AG08395 (cell line): ENCODE measurements around the gene VWA1.
"Not testable (repeated sequence)": the region's sequence is repeated elsewhere in the genome, so short reads cannot be mapped to it uniquely, and the experiment has no call there.

Experiments used
- DNase-seq: peaks from one replicate; pipeline ENCODE4 v3.0.0; 2012; ENCODE audit warnings: mixed read lengths, low spot score

Gene VWA1

GRCh38 chr1:1459156-1459555 lies 23.7 kb downstream of the VWA1 start:
- DNase-seq: not testable (repeated sequence)

GRCh38 chr1:1459711-1460110 lies 24.2 kb downstream of the VWA1 start:
- not testable (repeated sequence) for DNase-seq

- no peak for DNase-seq
Observed at GRCh38 chr1:1460540-1461130, 25.1 kb downstream of the VWA1 start.

DNA sequence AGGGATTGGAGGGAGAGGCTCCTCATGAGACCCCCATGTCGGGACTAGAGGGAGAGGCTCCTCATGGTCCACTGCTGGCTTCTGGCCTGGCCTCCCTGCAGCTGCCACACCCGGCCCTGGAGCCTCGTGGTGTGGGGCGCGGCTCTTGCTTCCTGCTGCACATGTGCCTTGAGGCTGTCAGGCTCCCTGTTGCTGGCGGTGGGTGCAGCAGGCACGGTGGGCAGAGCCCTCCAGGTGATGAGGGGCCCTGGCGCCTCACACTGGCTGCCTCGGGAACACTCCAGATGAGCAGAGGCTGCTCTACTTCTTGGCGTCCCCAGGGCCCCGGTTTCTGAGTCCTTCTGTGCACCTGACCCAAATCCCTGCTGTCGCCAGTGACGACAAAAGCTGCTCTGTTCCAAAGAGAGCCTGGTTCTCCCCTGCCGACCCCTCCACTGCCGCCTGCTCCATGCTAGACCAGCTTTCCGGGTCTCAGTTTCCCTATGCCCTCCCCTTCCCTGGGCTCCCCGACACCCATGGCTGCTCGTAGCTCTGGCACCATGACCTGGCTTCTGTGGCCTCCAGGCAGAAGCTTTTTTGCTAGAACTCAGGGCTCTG lies 26.3 kb downstream of the VWA1 start:
- no peak for DNase-seq

- DNase-seq: peak; percentile 41
Observed at GRCh38 chr1:1462318-1462966, 27.0 kb downstream of the VWA1 start.

DNA sequence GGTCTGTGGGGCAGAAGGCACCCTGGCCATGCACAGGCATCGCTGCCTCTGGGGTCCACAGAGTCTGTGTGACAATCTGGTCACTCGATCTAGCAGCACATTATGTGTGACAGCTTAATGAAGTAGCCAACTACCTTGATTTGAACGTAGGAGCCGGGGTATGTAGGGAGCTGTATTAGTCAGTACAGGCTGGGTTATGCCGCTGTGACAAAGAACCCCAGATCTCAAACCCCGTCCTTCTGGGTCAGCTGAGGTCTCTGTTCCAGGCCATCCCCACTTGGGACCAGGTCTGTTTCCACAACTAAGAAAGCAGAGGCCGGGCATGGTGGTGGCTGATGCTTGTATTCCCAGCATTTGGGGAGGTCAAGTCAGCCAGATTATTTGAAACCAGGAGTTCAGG lies 27.8 kb downstream of the VWA1 start:
- DNase-seq: no peak

GRCh38 chr1:1468196-1468985 lies 32.9 kb downstream of the VWA1 start:
- not testable (repeated sequence) for DNase-seq

DNA sequence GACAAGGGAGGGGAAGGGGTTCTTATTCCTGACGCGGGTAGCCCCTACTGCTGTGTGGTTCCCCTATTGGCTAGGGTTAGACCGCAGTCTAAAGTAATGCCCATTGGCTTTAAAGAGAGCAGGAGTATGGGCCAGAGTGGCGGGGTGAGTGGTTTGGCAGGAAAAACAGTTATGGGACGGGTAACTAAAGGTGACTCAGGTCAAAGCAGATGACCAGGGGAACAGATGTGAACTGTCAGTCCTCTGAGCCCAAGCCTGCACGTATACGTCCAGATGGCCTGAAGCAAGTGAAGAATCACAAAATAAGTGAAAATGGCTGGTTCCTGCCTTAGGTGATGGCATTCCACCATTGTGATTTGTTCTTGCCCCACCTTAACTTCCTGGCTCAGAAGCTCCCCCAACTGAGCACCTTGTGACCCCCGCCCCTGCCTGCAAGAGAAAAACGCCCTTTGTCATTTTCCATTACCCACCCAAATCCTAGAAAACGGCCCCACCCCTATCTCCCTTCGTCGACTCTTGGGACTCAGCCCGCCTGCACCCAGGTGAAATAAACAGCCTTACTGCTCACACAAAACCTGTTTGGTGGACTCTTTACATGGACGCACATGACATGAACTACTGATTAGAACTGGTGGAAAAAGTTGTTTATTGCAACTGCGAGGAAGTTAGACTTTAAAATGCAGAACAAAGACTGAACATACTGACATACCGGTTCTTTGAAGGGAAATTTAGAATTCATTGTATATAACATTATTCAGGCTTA lies 35.3 kb downstream of the VWA1 start:
- DNase-seq: no peak

DNA sequence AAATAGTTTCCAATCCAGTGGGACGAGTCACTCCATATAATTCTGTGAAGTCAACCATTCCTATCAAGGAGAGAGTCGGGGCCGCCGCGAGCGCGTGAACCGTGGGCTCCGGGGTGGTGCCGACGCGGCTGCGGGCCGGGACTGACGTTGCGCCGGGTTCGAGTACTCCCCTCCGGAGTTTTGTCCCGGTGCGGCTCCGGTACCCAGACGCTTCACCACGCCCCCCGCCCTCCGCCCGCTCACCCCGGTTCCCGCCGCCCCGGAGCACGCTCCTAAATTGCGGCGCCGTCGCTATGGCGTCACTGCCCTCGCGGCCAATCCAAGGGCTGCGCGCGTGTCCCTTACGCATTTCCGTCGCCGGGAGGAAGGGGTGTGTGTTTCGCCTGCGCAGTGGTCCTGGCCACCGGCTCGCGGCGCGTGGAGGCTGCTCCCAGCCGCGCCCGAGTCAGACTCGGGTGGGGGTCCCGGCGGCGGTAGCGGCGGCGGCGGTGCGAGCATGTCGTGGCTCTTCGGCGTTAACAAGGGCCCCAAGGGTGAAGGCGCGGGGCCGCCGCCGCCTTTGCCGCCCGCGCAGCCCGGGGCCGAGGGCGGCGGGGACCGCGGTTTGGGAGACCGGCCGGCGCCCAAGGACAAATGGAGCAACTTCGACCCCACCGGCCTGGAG lies 36.0 kb downstream of the VWA1 start, which contains the start of gene ATAD3B:
Gene ATAD3B, plus strand, starts transcription at position 377 of the 664 bp plus-strand sequence. Its CDS starts 120 bp downstream, at position 497.
- peak; percentile 95 for DNase-seq

GRCh38 chr1:1472053-1472876 lies 36.8 kb downstream of the VWA1 start:
- DNase-seq: peak; percentile 6

DNA sequence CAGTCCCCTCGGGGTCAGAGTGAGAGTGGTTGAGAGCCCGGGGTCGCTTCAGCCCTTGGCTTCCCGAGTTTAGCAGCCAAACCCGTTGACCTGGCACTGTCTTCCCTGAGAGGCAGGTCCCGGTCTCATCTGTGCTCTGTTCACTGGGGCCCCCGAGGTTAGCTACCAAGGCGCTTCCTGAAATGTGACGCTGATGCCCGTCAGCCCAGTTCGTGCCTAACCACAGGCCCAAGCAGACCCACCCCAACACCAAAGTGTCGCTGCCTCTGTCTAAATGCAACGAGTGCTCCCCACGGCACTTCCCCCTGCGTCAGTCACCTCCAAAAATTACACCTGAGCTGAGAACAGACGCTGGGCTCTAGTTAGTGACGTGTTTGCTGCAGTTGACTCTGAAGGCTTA lies 40.5 kb downstream of the VWA1 start:
- not testable (repeated sequence) for DNase-seq

GRCh38 chr1:1477206-1477605 lies 41.7 kb downstream of the VWA1 start:
- DNase-seq: no peak

DNA sequence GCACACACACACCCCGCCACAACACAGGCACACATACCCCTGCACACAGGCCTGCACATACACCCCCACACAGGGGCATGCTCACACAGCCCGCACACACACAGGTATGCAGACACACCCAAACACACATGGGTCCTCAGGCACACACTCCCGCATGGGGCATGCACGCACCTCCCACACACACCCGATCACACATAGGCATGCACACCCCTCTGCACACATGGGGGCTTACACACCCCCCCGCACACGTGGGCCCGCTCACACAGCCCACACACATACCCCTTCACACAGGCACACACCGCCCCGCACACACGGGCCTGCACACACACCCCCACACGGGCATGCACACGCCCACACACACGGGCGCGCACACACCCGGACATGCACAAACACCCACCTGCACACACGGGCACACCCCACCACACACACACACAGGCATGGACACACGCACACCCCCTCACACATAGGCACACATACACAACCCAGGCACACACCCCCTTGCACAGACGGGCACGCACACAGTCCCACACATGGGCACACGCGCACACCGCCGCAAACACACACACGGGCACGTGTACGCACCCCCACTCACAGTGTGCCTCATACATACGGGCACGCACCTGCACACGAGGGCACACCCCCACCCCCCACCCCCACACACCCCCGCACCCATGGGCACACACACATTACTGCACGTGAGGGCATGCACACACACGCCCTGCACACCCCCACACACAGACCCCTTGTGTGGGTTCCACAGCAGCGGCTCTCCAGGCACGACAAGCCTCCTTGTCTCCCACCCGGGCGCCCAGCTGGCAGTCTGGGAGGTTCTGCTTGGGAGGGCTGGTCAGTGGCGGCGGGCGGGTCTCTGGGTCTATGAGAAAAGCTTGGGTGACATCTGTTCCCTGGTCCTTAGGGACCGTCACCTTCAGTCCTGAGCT lies 44.3 kb downstream of the VWA1 start:
- DNase-seq: no peak

- not testable (repeated sequence) for DNase-seq
Observed at GRCh38 chr1:1480488-1480867, 45.0 kb downstream of the VWA1 start.

GRCh38 chr1:1481811-1482210 lies 46.3 kb downstream of the VWA1 start:
- not testable (repeated sequence) for DNase-seq

DNA sequence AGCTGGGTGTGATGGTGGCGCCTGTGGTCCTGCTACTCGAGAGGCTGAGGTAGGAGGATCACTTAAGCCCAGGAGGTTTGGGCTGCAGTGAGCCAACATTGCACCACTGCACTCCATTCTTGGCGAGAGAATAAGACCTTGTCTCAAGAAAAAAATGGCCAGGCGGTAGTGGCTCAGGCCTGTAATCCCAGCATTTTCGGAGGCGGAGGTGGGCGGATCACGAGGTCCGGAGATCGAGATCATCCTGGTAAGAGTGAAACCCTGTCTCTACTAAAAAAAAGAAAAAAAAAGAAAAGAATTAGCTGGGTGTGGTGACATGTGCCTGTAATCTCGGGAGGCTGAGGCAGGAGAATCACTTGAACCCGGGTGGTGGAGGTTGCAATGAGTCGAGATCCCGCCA lies 47.4 kb downstream of the VWA1 start:
- no peak for DNase-seq

- no peak for DNase-seq
Observed at GRCh38 chr1:1483714-1484113, 48.2 kb downstream of the VWA1 start.

DNA sequence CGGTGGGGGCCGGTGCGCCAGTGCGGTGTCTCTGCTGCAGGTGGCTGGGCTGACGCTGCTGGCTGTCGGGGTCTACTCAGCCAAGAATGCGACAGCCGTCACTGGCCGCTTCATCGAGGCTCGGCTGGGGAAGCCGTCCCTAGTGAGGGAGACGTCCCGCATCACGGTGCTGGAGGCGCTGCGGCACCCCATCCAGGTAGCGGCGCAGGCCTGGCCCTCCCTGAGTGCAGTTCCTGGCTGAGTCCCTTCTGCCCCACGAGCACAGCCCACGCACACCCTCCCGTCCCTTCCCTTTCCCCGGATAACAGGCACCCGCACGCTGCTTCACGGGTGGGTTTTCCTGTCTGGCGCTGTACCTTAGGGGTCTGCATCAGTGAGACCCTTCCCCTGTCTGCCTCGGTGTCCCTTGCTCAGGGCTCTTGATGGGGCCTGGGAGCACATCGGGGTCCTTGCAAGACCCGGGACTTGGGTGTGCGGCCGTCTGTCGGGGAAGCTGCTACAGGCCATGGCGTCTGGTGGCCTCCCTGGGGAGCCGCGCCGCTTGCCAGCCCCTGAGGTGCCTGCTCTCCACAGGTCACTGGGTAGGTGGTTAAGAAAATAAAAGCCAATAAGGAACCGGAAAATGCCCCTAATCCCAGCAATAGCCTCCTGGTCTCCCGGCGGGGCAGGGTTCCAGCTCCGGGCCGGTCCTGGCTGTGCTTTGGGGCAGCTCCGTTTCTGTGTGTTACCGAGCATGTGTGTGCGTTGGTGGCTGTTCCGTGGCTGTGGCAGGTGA lies 49.7 kb downstream of the VWA1 start:
- DNase-seq: not testable (repeated sequence)
